Common myeloid progenitor, CD34-positive (primary cell): ENCODE data around the gene NAA15.
"Not testable (repeated sequence)": the region's sequence is repeated elsewhere in the genome, so short reads cannot be mapped to it uniquely, and the experiment has no call there.

Experiments used
- CTCF ChIA-PET: fragments of 350-600 bp; sonication (Branson Sonifier 250); formaldehyde crosslinking; loops from one replicate; lab custom pipeline; 2021; ENCODE audit warnings: antibody characterized with exemption; lab: Charles Lee
- POLR2A ChIA-PET: fragments of 350-600 bp; sonication (Branson Sonifier 250); formaldehyde crosslinking; loops from one replicate; lab custom pipeline; 2021; ENCODE audit warnings: antibody characterized with exemption; lab: Charles Lee
- DNase-seq, 3 donors: peaks; one replicate each; pipeline versions ENCODE4 v3.0.0 to v3.0.0-alpha.2; 2013
- H3K27ac ChIP-seq, 2 experiments: 1 replicate in 1 of 2; 2 replicates in 1 of 2; pipeline ENCODE4 v1.7.0; 2013; ENCODE audit warnings: inconsistent platforms in 2 of 2, low read length in 2 of 2, mild to moderate bottlenecking in 2 of 2, low read depth in 1 of 2, moderate library complexity in 1 of 2; ENCODE audit not compliant: severe bottlenecking in 2 of 2, insufficient read depth in 1 of 2, poor library complexity in 1 of 2
- H3K27me3 ChIP-seq, 5 experiments: replicated peaks in 2 of 5; 1 replicate in 3 of 5; 2 replicates in 2 of 5; pipeline versions ENCODE4 v1.6.1 to v1.7.0; 2013; ENCODE audit warnings: low read length in 4 of 5, mild to moderate bottlenecking in 2 of 5, moderate library complexity in 2 of 5, inconsistent platforms in 1 of 5; ENCODE audit not compliant: insufficient read depth in 5 of 5, control insufficient read depth in 4 of 5
- H3K36me3 ChIP-seq, 4 experiments: 1 replicate in 2 of 4; 2 replicates in 2 of 4; pipeline versions ENCODE4 v1.6.1 to v1.7.0; 2013; ENCODE audit warnings: low read length in 3 of 4, control low read depth in 1 of 4, mild to moderate bottlenecking in 1 of 4; ENCODE audit not compliant: control insufficient read depth in 4 of 4, insufficient read depth in 4 of 4
- H3K4me1 ChIP-seq, 4 experiments: 1 replicate in 3 of 4; 2 replicates in 1 of 4; pipeline versions ENCODE4 v1.6.1 to v1.7.1; 2013; ENCODE audit warnings: low read length in 3 of 4, mild to moderate bottlenecking in 3 of 4, control low read depth in 1 of 4, inconsistent platforms in 1 of 4, moderate library complexity in 1 of 4; ENCODE audit not compliant: control insufficient read depth in 4 of 4, insufficient read depth in 4 of 4; ENCODE audit errors: control extremely low read depth in 1 of 4
- H3K4me3 ChIP-seq, 7 experiments: 1 replicate in 4 of 7; 2 replicates in 3 of 7; pipeline versions ENCODE4 v1.5.1 to v1.7.0; 2013; ENCODE audit warnings: mild to moderate bottlenecking in 7 of 7, low read length in 6 of 7, moderate library complexity in 6 of 7, inconsistent platforms in 2 of 7, low read depth in 2 of 7, control low read depth in 1 of 7; ENCODE audit not compliant: insufficient read depth in 4 of 7, control insufficient read depth in 1 of 7; ENCODE audit errors: extremely low read depth in 1 of 7
- H3K9me3 ChIP-seq, 5 experiments: 1 replicate in 4 of 5; 2 replicates in 1 of 5; pipeline versions ENCODE4 v1.6.1 to v1.7.1; 2013; ENCODE audit warnings: low read length in 4 of 5, mild to moderate bottlenecking in 2 of 5, inconsistent platforms in 1 of 5, low read depth in 1 of 5, moderate library complexity in 1 of 5; ENCODE audit not compliant: control insufficient read depth in 4 of 5, insufficient read depth in 2 of 5; ENCODE audit errors: control extremely low read depth in 1 of 5
- WGBS: methylation state at CpG from one replicate; pipeline ENCODE4 v1.1.5; 2013; ENCODE audit not compliant: insufficient coverage; 5-methylcytosine and 5-hydroxymethylcytosine counted together

The NAA15 gene

DNA sequence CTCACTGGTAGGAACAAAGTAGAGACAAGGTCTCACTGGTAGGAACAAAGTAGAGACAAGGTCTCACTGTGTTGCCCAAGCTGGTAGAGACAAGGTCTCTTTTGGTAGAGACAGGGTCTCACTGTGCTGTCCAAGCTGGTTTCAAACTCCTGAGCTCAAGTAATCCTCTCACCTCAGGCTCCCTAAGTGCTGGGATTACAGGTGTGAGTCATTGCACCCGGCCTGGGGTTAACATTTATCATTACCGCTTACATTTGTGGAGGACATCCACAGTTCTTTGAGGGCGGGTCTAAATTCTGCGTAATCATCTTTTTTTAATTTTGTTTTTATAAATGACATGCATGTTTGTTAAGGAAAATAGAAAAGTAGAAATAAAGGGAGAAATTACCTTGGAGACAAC is 164.6 kb downstream of the NAA15 start:
- POLR2A ChIA-PET, result no interaction called here
- WGBS, result 67% methylated on average over 2 of the region's 4 CpGs
- Histone ChIP-seq H3K4me3 (no peak overlapping the region), H3K36me3 (peaks cover 0 to 5% (median 1%) of the 10 kb centered on the region in 4 experiments), H3K4me1 (no peaks in the 10 kb centered on the region), H3K27me3 (no peaks in the 10 kb centered on the region), H3K9me3 (peaks cover 0 to 28% (median 5%) of the 10 kb centered on the region in 5 experiments), H3K27ac (no peak overlapping the region)
- peak in 1 of 3 donors; percentile 20 for DNase-seq
- CTCF ChIA-PET, result interaction anchor here (0.6 kb wide), 1 partner anchor 34 kb away, joined by 3 read pairs; no protein-coding TSS in a partner anchor

DNA sequence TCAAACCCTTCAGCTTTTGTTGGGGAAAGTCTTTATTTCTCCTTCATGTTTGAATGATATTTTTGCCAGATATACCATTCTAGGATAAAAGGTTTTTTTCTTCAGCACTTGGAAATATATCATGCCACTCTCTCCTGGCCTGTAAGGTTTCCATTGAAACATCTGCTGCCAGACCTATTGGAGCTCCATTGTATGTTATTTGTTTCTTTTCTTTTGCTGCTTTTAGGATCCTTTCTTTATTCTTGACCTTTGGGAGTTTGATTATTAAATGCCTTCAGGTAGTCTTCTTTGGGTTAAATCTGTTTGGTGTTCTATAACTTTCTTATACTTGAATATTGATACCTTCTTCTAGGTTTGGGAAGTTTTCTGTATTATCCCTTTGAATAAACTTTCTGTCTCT is 167.5 kb downstream of the NAA15 start:
- POLR2A ChIA-PET, H3K27ac ChIP-seq, H3K4me3 ChIP-seq, H3K4me1 ChIP-seq, H3K27me3 ChIP-seq, DNase-seq: not testable (repeated sequence)
- peaks cover 6 to 15% (median 10%) of the 10 kb centered on the region in 4 experiments for H3K36me3 ChIP-seq
- CTCF ChIA-PET, result interaction anchor here (1.0 to 1.7 kb wide), 3 partner anchors 8 to 131 kb away, joined by 3 to 6 read pairs (median 3); no protein-coding TSS in a partner anchor
- peaks cover 0 to 38% (median 6%) of the 10 kb centered on the region in 5 experiments for H3K9me3 ChIP-seq

DNA sequence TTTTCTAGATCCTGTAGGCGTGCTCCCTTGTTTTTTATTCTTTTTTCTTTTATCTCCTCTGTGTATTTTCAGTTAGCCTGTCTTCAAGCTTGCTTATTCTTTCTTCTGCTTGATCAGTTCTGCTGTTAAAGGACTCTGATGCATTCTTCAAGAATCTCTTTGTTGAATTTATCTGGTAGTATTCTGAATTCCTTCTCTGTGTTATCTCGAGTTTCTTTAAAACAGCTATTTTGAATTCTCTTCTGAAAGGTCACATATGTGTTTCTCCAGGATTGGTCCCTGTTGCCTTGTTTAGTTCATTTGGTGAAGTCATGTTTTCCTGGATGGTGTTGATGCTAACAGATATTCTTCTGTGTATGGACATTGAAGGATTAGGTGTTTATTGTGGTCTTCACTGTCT is 167.9 kb downstream of the NAA15 start:
- no peak for DNase-seq
- POLR2A ChIA-PET, result no interaction called here
- Histone ChIP-seq H3K4me1 (no peaks in the 10 kb centered on the region), H3K36me3 (peaks cover 7 to 17% (median 11%) of the 10 kb centered on the region in 4 experiments), H3K4me3 (no peak overlapping the region), H3K27me3 (no peaks in the 10 kb centered on the region), H3K27ac (no peak overlapping the region), H3K9me3 (peaks cover 0 to 38% (median 6%) of the 10 kb centered on the region in 5 experiments)
- CTCF ChIA-PET, result interaction anchor here (1.0 to 1.7 kb wide), 3 partner anchors 9 to 131 kb away, joined by 3 to 6 read pairs (median 3); no protein-coding TSS in a partner anchor
- WGBS, result 92% methylated on average over 2 of the region's 2 CpGs
